Hepatocyte (in vitro differentiated cells): ENCODE results near the gene MAPKAP1. TPM values are rescaled to one million over a fixed set of nuclear protein-coding genes. Genes with fewer than 3 reads are reported as not detected.
A peak's percentile ranks its signal among the peaks of the same experiment; 100 is the strongest.

Experiments used
- DNase-seq: peaks from one replicate; pipeline ENCODE4 v3.0.0-alpha.2; 2016; ENCODE audit warnings: low spot score
- H2AFZ ChIP-seq: fragments of 200-600 bp; sonication (generic); 2 replicates; pipeline ENCODE4 v1.6.0; 2016; ENCODE audit warnings: antibody characterized with exemption, mild to moderate bottlenecking
- H3K27ac ChIP-seq: fragments of 200-600 bp; sonication (generic); 2 replicates; pipeline ENCODE4 v1.5.1; 2016; ENCODE audit warnings: mild to moderate bottlenecking
- H3K27me3 ChIP-seq: fragments of 200-600 bp; sonication (generic); 2 replicates; pipeline ENCODE4 v1.6.1; 2016
- H3K36me3 ChIP-seq: fragments of 200-600 bp; sonication (generic); replicated peaks from 2 replicates; pipeline ENCODE4 v1.5.1; 2016; ENCODE audit warnings: low read depth; ENCODE audit not compliant: insufficient read depth
- H3K4me1 ChIP-seq: fragments of 200-600 bp; sonication (generic); 2 replicates; pipeline ENCODE4 v1.5.1; 2016; ENCODE audit warnings: mild to moderate bottlenecking, moderate library complexity; ENCODE audit not compliant: insufficient read depth
- H3K4me2 ChIP-seq: fragments of 200-600 bp; sonication (generic); 2 replicates; pipeline ENCODE4 v1.6.0; 2016
- H3K4me3 ChIP-seq: fragments of 200-600 bp; sonication (generic); 2 replicates; pipeline ENCODE4 v1.5.1; 2016; ENCODE audit warnings: mild to moderate bottlenecking
- H3K79me2 ChIP-seq: fragments of 200-600 bp; sonication (generic); 2 replicates; pipeline ENCODE4 v1.6.0; 2017; ENCODE audit warnings: mild to moderate bottlenecking
- H3K9me2 ChIP-seq: fragments of 200-600 bp; sonication (generic); replicated peaks from 2 replicates; pipeline ENCODE4 v1.6.0; 2017; ENCODE audit warnings: mild to moderate bottlenecking; ENCODE audit not compliant: insufficient read depth
- H3K9me3 ChIP-seq: fragments of 200-600 bp; sonication (generic); 2 replicates; pipeline ENCODE4 v1.5.1; 2016; ENCODE audit warnings: low read depth, mild to moderate bottlenecking
- H4K20me1 ChIP-seq: fragments of 200-600 bp; sonication (generic); 2 replicates; pipeline ENCODE4 v1.6.0; 2016; ENCODE audit warnings: mild to moderate bottlenecking; ENCODE audit not compliant: insufficient read depth, poor library complexity, severe bottlenecking
- CTCF ChIP-seq: fragments of 200-600 bp; sonication (generic); IDR thresholded peaks from 2 replicates; pipeline ENCODE4 v1.5.1; 2016; ENCODE audit warnings: antibody characterized with exemption, mild to moderate bottlenecking; ENCODE audit not compliant: poor library complexity
- EZH2 ChIP-seq: fragments of 200-600 bp; sonication (generic); IDR thresholded peaks from 2 replicates; pipeline ENCODE4 v1.6.1; 2016; ENCODE audit warnings: antibody characterized with exemption, mild to moderate bottlenecking, borderline replicate concordance
- EZH2phosphoT487 ChIP-seq: fragments of 200-600 bp; sonication (generic); IDR thresholded peaks from one replicate; pipeline ENCODE4 v1.6.1; 2018; ENCODE audit warnings: antibody characterized with exemption, mild to moderate bottlenecking, low read depth, moderate library complexity; ENCODE audit not compliant: unreplicated experiment, severe bottlenecking
- WGBS: methylation state at CpG from one replicate; pipeline ENCODE4 v1.1.6; 2016; ENCODE audit warnings: low lambda C conversion rate; ENCODE audit errors: missing lambda C conversion rate; 5-methylcytosine and 5-hydroxymethylcytosine counted together
- polyA plus RNA-seq: library from polyadenylated mRNA; unstranded; fragments of >200 nt; fragmentation: Nextera tagmentation; extraction: Ambion mirVana; gene quantifications from 2 replicates; pipeline ENCODE4 v1.2.1, GENCODE V29; 2016
- total RNA-seq: library from RNA; depleted of rRNA; stranded (reverse); fragments of >200 nt; gene quantifications from 2 replicates; pipeline ENCODE4 v1.2.3, GENCODE V29; 2014

The MAPKAP1 gene
- total and polyA plus RNA-seq, 2 experiments from 2014 or later, result 74.5 to 79.4 TPM

GRCh38 chr9:125611121-125611765 lies 95.8 kb downstream of the MAPKAP1 start:
- DNase-seq, result no peak
- peaks cover 60% of the 10 kb centered on the region for H3K79me2 ChIP-seq
- no peaks in the 10 kb centered on the region for H3K9me2 ChIP-seq
- H3K36me3 ChIP-seq, result no peaks in the 10 kb centered on the region
- H2AFZ ChIP-seq, result no peak overlapping the region
- no peaks in the 10 kb centered on the region for H3K27me3 ChIP-seq
- H3K4me3 ChIP-seq, result no peak overlapping the region
- WGBS, result 100% methylated on average over 2 of the region's 2 CpGs
- peaks cover 5% of the 10 kb centered on the region for H4K20me1 ChIP-seq
- H3K4me1 ChIP-seq, result no peaks in the 10 kb centered on the region
- no peak overlapping the region for H3K4me2 ChIP-seq
- H3K9me3 ChIP-seq, result no peaks in the 10 kb centered on the region
- no peak overlapping the region for H3K27ac ChIP-seq
- no peak for TF ChIP-seq EZH2
- TF ChIP-seq EZH2phosphoT487, result no peak
- no peak for TF ChIP-seq CTCF

GRCh38 chr9:125609744-125610143 lies 97.3 kb downstream of the MAPKAP1 start:
- H3K4me3 ChIP-seq, result no peak overlapping the region
- WGBS, result 96% methylated on average over 1 of the region's 1 CpG
- H3K9me3 ChIP-seq, result no peaks in the 10 kb centered on the region
- H4K20me1 ChIP-seq, result peaks cover 5% of the 10 kb centered on the region
- H3K4me1 ChIP-seq, result no peaks in the 10 kb centered on the region
- H3K27ac ChIP-seq, result no peak overlapping the region
- no peak for TF ChIP-seq EZH2phosphoT487
- H3K27me3 ChIP-seq, result no peaks in the 10 kb centered on the region
- DNase-seq, result no peak
- no peak overlapping the region for H3K4me2 ChIP-seq
- H3K36me3 ChIP-seq, result no peaks in the 10 kb centered on the region
- no peaks in the 10 kb centered on the region for H3K9me2 ChIP-seq
- H2AFZ ChIP-seq, result no peak overlapping the region
- peaks cover 57% of the 10 kb centered on the region for H3K79me2 ChIP-seq

GRCh38 chr9:125608489-125609224 lies 98.4 kb downstream of the MAPKAP1 start:
- TF ChIP-seq EZH2 (no peak), CTCF (no peak), EZH2phosphoT487 (no peak)
- H3K4me1 ChIP-seq, result no peaks in the 10 kb centered on the region
- H3K4me3 ChIP-seq, result no peak overlapping the region
- no peaks in the 10 kb centered on the region for H3K36me3 ChIP-seq
- no peaks in the 10 kb centered on the region for H3K9me3 ChIP-seq
- H3K27ac ChIP-seq, result no peak overlapping the region
- DNase-seq, result no peak
- H3K9me2 ChIP-seq, result no peaks in the 10 kb centered on the region
- WGBS, result 73% methylated on average over 10 of the region's 10 CpGs
- H4K20me1 ChIP-seq, result peaks cover 5% of the 10 kb centered on the region
- no peak overlapping the region for H3K4me2 ChIP-seq
- H2AFZ ChIP-seq, result no peak overlapping the region
- peaks cover 56% of the 10 kb centered on the region for H3K79me2 ChIP-seq
- no peaks in the 10 kb centered on the region for H3K27me3 ChIP-seq

- Histone ChIP-seq H3K9me2 (no peaks in the 10 kb centered on the region), H4K20me1 (peaks cover 11% of the 10 kb centered on the region), H3K4me3 (no peak overlapping the region), H3K9me3 (no peaks in the 10 kb centered on the region), H3K27ac (no peak overlapping the region), H3K79me2 (peaks cover 41% of the 10 kb centered on the region), H3K36me3 (no peaks in the 10 kb centered on the region), H3K4me1 (peaks cover 5% of the 10 kb centered on the region), H2AFZ (no peak overlapping the region), H3K4me2 (peak overlapping the region; percentile 45), H3K27me3 (no peaks in the 10 kb centered on the region)
- 57% methylated on average over 1 of the region's 1 CpG for WGBS
- no peak for DNase-seq
- TF ChIP-seq CTCF (no peak), EZH2phosphoT487 (no peak), EZH2 (no peak)
These were observed 102.8 kb downstream of the MAPKAP1 start for GRCh38 chr9:125604196-125604595.
